Measurements from ENCODE around the gene SLC37A4. TPM values are rescaled to one million over a fixed set of nuclear protein-coding genes. Genes with fewer than 3 reads are reported as not detected.

The SLC37A4 gene
- total and polyA plus RNA-seq, 2 of the 13 experiments (the other 11 are each of a cell fraction or from before 2014, with no cell fraction given) = 43.0 to 56.1 TPM

DNA sequence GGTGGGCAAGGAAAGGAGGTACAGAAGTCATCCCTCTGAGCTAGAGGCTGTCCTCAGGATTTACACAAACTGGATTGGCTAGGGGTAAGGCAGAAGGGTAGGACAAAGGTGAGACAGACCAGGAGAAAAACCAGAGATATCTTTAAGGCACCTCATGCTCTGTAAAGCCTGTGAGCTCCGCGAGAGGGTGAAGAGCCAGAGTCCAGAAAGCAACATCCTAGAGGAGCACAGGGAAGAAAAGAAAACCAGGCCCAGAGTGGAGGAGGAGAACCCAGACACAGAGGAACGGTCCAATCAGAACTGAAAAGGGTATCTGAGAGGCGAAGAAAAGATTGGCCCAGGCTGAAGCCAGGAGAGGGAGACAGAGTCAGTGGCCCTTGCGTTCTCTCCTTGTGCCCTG is 5.1 kb downstream of the SLC37A4 start (continued):
- TF ChIP-seq, protein P1, sequence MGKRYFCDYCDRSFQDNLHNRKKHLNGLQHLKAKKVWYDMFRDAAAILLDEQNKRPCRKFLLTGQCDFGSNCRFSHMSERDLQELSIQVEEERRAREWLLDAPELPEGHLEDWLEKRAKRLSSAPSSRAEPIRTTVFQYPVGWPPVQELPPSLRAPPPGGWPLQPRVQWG (CRISPR knock-in tag; IDR thresholded peaks at IDR 0.05; ENCODE audit: borderline replicate concordance, low read depth) = no peak
- TF ChIP-seq RFX5 (IDR thresholded peaks at IDR 0.05; ENCODE audit: low read depth, low read length) = no peak
- TF ChIP-seq ZNF772 (CRISPR knock-in tag; IDR thresholded peaks at IDR 0.05) = 0 out of 2 replicates have a peak, but pooled peaks have one; percentile 16
- no peak for TF ChIP-seq ARNT (IDR thresholded peaks at IDR 0.05)
- TF ChIP-seq, protein P2, sequence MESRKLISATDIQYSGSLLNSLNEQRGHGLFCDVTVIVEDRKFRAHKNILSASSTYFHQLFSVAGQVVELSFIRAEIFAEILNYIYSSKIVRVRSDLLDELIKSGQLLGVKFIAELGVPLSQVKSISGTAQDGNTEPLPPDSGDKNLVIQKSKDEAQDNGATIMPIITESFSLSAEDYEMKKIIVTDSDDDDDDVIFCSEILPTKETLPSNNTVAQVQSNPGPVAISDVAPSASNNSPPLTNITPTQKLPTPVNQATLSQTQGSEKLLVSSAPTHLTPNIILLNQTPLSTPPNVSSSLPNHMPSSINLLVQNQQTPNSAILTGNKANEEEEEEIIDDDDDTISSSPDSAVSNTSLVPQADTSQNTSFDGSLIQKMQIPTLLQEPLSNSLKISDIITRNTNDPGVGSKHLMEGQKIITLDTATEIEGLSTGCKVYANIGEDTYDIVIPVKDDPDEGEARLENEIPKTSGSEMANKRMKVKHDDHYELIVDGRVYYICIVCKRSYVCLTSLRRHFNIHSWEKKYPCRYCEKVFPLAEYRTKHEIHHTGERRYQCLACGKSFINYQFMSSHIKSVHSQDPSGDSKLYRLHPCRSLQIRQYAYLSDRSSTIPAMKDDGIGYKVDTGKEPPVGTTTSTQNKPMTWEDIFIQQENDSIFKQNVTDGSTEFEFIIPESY (CRISPR knock-in tag; IDR thresholded peaks at IDR 0.05) = no peak
- no peak for TF ChIP-seq SKIL (CRISPR knock-in tag; IDR thresholded peaks at IDR 0.05; ENCODE audit: borderline replicate concordance)
- TF ChIP-seq TGIF2 (CRISPR knock-in tag; IDR thresholded peaks at IDR 0.05) = no peak
- TF ChIP-seq SP1 (IDR thresholded peaks at IDR 0.05) = no peak
- TF ChIP-seq SP1 (CRISPR knock-in tag; IDR thresholded peaks at IDR 0.05) = no peak
- TF ChIP-seq AKAP8 (CRISPR knock-in tag; IDR thresholded peaks at IDR 0.05) = no peak
- TF ChIP-seq GPN1 (CRISPR knock-in tag; IDR thresholded peaks at IDR 0.05; ENCODE audit: borderline replicate concordance) = no peak
- TF ChIP-seq CHD4 (IDR thresholded peaks at IDR 0.05; ENCODE audit: borderline replicate concordance, low read length) = no peak
- no peak for TF ChIP-seq PREB (CRISPR knock-in tag; IDR thresholded peaks at IDR 0.05)

All from HepG2 (cell line).